Activated CD4-positive, alpha-beta T cell treated with anti-CD3 and anti-CD28 coated beads for 1 hour (primary cell): Measurements from ENCODE around the gene TRPM7.
"Not testable (repeated sequence)": the region's sequence is repeated elsewhere in the genome, so short reads cannot be mapped to it uniquely, and the experiment has no call there.

Experiments used
- DNase-seq: peaks from one replicate; pipeline ENCODE4 v3.0.0-alpha.2; 2020

Gene TRPM7

GRCh38 chr15:50686469-50687301 is at the start of gene TRPM7:
Gene TRPM7 (minus strand): TSS chr15:50686797. CDS start chr15:50686533, 264 bp downstream.
- DNase-seq, result peak; percentile 81

GRCh38 chr15:50735156-50735555 is 48.6 kb upstream of the TRPM7 start:
- no peak for DNase-seq

GRCh38 chr15:50726315-50726714 is 39.7 kb upstream of the TRPM7 start:
- no peak for DNase-seq

GRCh38 chr15:50718700-50719125 is 32.1 kb upstream of the TRPM7 start:
- DNase-seq, result no peak

GRCh38 chr15:50712018-50712417 is 25.4 kb upstream of the TRPM7 start:
- DNase-seq, result no peak

GRCh38 chr15:50710585-50710984 is 24.0 kb upstream of the TRPM7 start:
- DNase-seq, result no peak

- no peak for DNase-seq
Observed at GRCh38 chr15:50707878-50708427, 21.4 kb upstream of the TRPM7 start.

- no peak for DNase-seq
Observed at GRCh38 chr15:50702762-50703334, 16.3 kb upstream of the TRPM7 start.

GRCh38 chr15:50698101-50698500 is 11.5 kb upstream of the TRPM7 start:
- DNase-seq, result no peak

GRCh38 chr15:50697109-50697797 is 10.7 kb upstream of the TRPM7 start:
- no peak for DNase-seq

GRCh38 chr15:50694634-50695165 is 8.1 kb upstream of the TRPM7 start:
- not testable (repeated sequence) for DNase-seq

- no peak for DNase-seq
Observed at GRCh38 chr15:50687302-50687902, 805 bp upstream of the TRPM7 start.

- DNase-seq, result peak; percentile 57
Observed at GRCh38 chr15:50685976-50686468, 575 bp downstream of the TRPM7 start.

- no peak for DNase-seq
Observed at GRCh38 chr15:50685191-50685975, 1.2 kb downstream of the TRPM7 start.

GRCh38 chr15:50681467-50681866 is 5.1 kb downstream of the TRPM7 start:
- DNase-seq, result no peak

- DNase-seq, result no peak
Observed at GRCh38 chr15:50676799-50677483, 9.7 kb downstream of the TRPM7 start.

GRCh38 chr15:50675535-50676144 is 11.0 kb downstream of the TRPM7 start:
- DNase-seq, result no peak

- DNase-seq, result no peak
Observed at GRCh38 chr15:50670115-50670514, 16.5 kb downstream of the TRPM7 start.

GRCh38 chr15:50669611-50670010 is 17.0 kb downstream of the TRPM7 start:
- DNase-seq, result no peak

- DNase-seq, result no peak
Observed at GRCh38 chr15:50665938-50666337, 20.7 kb downstream of the TRPM7 start.

GRCh38 chr15:50655555-50655954 is 31.0 kb downstream of the TRPM7 start:
- no peak for DNase-seq
